Mesendoderm (in vitro differentiated cells): ENCODE measurements around the gene GALNTL6.

Experiments
- DNase-seq: peaks from one replicate; pipeline ENCODE4 v3.0.0; 2013
- H2AK5ac ChIP-seq: 2 replicates; pipeline ENCODE4 v1.6.1; 2013; ENCODE audit warnings: low read length, inconsistent platforms
- H2BK120ac ChIP-seq: 2 replicates; pipeline ENCODE4 v1.6.1; 2013; ENCODE audit warnings: low read depth, mild to moderate bottlenecking, low read length, moderate library complexity, mixed read lengths
- H2BK15ac ChIP-seq: replicated peaks from 2 replicates; pipeline ENCODE4 v1.6.1; 2013; ENCODE audit warnings: low read depth, mild to moderate bottlenecking, moderate library complexity
- H2BK5ac ChIP-seq: 2 replicates; pipeline ENCODE4 v1.6.1; 2013; ENCODE audit warnings: low read length, inconsistent platforms
- H3K18ac ChIP-seq: 2 replicates; pipeline ENCODE4 v1.6.1; 2013; ENCODE audit warnings: mild to moderate bottlenecking, low read length, mixed read lengths
- H3K23ac ChIP-seq: one replicate; pipeline ENCODE4 v1.6.1; 2013; ENCODE audit warnings: low read length
- H3K27ac ChIP-seq: 2 replicates; pipeline ENCODE4 v1.5.1; 2013; ENCODE audit warnings: low read depth, mild to moderate bottlenecking, inconsistent platforms, low read length, moderate library complexity
- H3K27me3 ChIP-seq: 2 replicates; pipeline ENCODE4 v1.6.1; 2013; ENCODE audit warnings: low read length, control low read depth, mild to moderate bottlenecking, inconsistent platforms; ENCODE audit not compliant: insufficient read depth, poor library complexity
- H3K36me3 ChIP-seq: 2 replicates; pipeline ENCODE4 v1.6.1; 2013; ENCODE audit warnings: low read length, inconsistent platforms; ENCODE audit not compliant: control insufficient read depth, insufficient read depth
- H3K4ac ChIP-seq: one replicate; pipeline ENCODE4 v1.6.1; 2013; ENCODE audit warnings: low read depth, mild to moderate bottlenecking, low read length, moderate library complexity
- H3K4me1 ChIP-seq: 2 replicates; pipeline ENCODE4 v1.6.1; 2013; ENCODE audit warnings: low read depth, low read length, inconsistent platforms; ENCODE audit not compliant: control insufficient read depth
- H3K4me2 ChIP-seq: 2 replicates; pipeline ENCODE4 v1.6.1; 2013; ENCODE audit warnings: low read length
- H3K4me3 ChIP-seq: 2 replicates; pipeline ENCODE4 v1.5.1; 2013; ENCODE audit warnings: mild to moderate bottlenecking, low read length
- H3K56ac ChIP-seq: one replicate; pipeline ENCODE4 v1.6.1; 2013; ENCODE audit warnings: low read length
- H3K79me1 ChIP-seq: 2 replicates; pipeline ENCODE4 v1.6.1; 2013; ENCODE audit warnings: low read length, inconsistent platforms
- H3K79me2 ChIP-seq: 2 replicates; pipeline ENCODE4 v1.6.1; 2013; ENCODE audit warnings: mild to moderate bottlenecking, low read length; ENCODE audit not compliant: control insufficient read depth, insufficient read depth
- H3K9ac ChIP-seq: 2 replicates; pipeline ENCODE4 v1.6.1; 2013; ENCODE audit warnings: low read length, inconsistent platforms
- H4K5ac ChIP-seq: one replicate; pipeline ENCODE4 v1.6.1; 2013; ENCODE audit warnings: low read length
- H4K8ac ChIP-seq: one replicate; pipeline ENCODE4 v1.6.1; 2013; ENCODE audit warnings: low read depth, mild to moderate bottlenecking, control low read depth, low read length, moderate library complexity
- WGBS: extraction: QIAGEN DNeasy Blood & Tissue Kit; methylation state at CpG from one replicate; pipeline ENCODE4 v1.1.7; 2013; ENCODE audit warnings: low lambda C conversion rate, missing lambda C conversion rate; ENCODE audit not compliant: insufficient coverage; ENCODE audit errors: extremely low coverage; 5-methylcytosine and 5-hydroxymethylcytosine counted together

Gene GALNTL6

DNA sequence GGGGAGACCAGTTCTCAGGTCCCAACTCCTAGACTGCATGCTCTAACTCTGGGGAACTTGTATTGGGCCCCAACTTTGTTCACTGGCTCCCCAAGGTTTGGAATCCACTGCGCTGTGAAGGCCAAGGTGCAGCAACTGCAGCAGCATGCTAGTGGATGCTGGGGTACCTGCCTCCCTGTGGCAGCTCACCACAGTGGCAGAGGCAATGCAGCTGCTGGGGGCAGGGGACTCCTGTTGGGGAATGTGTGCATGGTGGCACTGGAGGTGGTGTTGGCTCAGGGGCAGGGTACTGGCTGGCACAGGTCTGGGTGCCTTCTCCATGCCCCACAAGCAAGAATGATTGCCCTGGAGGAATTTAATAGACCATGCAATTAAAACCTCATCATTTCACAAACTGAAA lies 862.0 kb downstream of the GALNTL6 start:
- no CpG with 5 or more reads among the region's 1 CpG for WGBS

DNA sequence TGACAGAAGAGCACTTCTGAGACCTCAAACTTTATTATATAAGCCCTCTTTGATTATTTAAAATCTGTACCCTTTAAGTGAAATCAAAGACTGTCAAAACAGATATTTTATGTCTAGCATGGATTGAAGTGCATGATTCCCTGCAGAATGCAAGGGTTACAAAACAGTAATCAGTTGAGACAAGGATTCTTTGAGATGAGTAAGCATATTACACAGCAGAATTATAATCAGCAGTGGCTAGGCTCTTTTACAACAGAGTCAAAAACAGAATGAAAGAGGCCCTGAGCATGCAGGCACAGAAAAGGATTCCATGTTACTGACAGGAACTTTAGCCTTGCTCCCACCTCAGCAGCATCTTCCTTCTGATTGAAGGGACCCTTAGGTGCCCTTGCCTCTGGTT lies 867.5 kb downstream of the GALNTL6 start:
- Histone ChIP-seq H3K56ac (no peak overlapping the region), H3K23ac (no peak overlapping the region), H2BK15ac (no peak overlapping the region), H2BK5ac (no peak overlapping the region), H3K79me2 (no peaks in the 10 kb centered on the region), H2BK120ac (no peak overlapping the region), H3K36me3 (no peaks in the 10 kb centered on the region), H3K79me1 (no peaks in the 10 kb centered on the region), H3K18ac (no peak overlapping the region), H3K4ac (no peak overlapping the region), H3K9ac (no peak overlapping the region), H3K4me3 (no peak overlapping the region), H3K27me3 (no peaks in the 10 kb centered on the region), H2AK5ac (no peak overlapping the region), H3K4me2 (no peak overlapping the region), H4K8ac (no peak overlapping the region), H3K27ac (no peak overlapping the region), H3K4me1 (no peaks in the 10 kb centered on the region), H4K5ac (no peak overlapping the region)
- no peak for DNase-seq

More for the DNA sequence above, 862.0 kb downstream of the GALNTL6 start:
- Histone ChIP-seq H3K4me2 (no peak overlapping the region), H3K4me3 (no peak overlapping the region), H4K8ac (no peak overlapping the region), H3K79me2 (no peaks in the 10 kb centered on the region), H3K79me1 (no peaks in the 10 kb centered on the region), H2BK5ac (no peak overlapping the region), H4K5ac (no peak overlapping the region), H2AK5ac (no peak overlapping the region), H2BK15ac (no peak overlapping the region), H3K4me1 (no peaks in the 10 kb centered on the region), H3K27ac (no peak overlapping the region), H3K56ac (no peak overlapping the region), H3K4ac (no peak overlapping the region), H3K23ac (no peak overlapping the region), H3K9ac (no peak overlapping the region), H2BK120ac (no peak overlapping the region), H3K18ac (no peak overlapping the region), H3K27me3 (no peaks in the 10 kb centered on the region), H3K36me3 (no peaks in the 10 kb centered on the region)
- DNase-seq, result no peak

DNA sequence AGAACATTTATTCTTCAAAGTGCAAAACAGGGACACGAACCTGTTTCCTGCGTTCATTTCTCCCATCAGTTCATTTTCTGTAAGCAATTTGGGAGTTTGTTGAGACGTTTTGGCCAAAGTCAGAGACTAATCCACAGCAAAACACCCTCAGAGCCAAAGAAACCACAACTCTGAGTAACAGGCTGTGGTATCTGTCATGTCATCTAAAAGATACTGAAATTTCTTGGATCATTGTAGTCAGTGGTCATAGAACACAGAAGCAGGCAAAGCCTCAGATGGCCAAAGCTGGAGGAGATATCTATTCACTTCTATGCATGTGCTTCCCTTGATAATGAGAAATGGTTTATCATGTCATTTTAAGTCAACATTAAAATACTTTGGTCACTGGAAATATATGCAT lies 869.8 kb downstream of the GALNTL6 start:
- H3K9ac ChIP-seq, result no peak overlapping the region
- H3K4me3 ChIP-seq, result no peak overlapping the region
- no peak overlapping the region for H3K4ac ChIP-seq
- H4K8ac ChIP-seq, result no peak overlapping the region
- no peaks in the 10 kb centered on the region for H3K36me3 ChIP-seq
- no peak for DNase-seq
- no peak overlapping the region for H3K4me2 ChIP-seq
- H4K5ac ChIP-seq, result no peak overlapping the region
- no peak overlapping the region for H3K56ac ChIP-seq
- no peak overlapping the region for H3K27ac ChIP-seq
- H3K79me1 ChIP-seq, result no peaks in the 10 kb centered on the region
- WGBS, result no CpG with 5 or more reads among the region's 3 CpGs
- H2BK120ac ChIP-seq, result no peak overlapping the region
- no peak overlapping the region for H2BK15ac ChIP-seq
- H2BK5ac ChIP-seq, result no peak overlapping the region
- H3K4me1 ChIP-seq, result no peaks in the 10 kb centered on the region
- no peaks in the 10 kb centered on the region for H3K27me3 ChIP-seq
- H3K23ac ChIP-seq, result no peak overlapping the region
- no peaks in the 10 kb centered on the region for H3K79me2 ChIP-seq
- H3K18ac ChIP-seq, result no peak overlapping the region
- no peak overlapping the region for H2AK5ac ChIP-seq

DNA sequence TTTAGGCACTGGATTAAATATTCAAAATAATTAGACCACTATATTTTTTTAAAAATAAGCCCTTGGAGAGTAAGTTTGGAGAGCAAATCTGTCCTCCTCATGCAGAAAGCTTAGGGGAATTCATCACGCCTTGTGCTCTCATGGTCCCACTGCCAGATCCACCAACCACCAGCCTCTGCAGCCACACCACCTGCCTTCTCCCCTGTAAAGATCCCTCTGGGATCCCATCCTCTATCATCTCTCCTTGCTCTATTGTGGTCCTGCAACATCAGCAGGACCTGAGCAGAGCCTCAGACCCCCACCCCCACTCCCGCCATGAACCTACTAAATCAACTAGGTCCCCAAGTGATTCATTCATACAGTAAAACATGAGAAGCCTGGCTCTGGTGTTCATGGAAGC lies 872.8 kb downstream of the GALNTL6 start:
- no peak overlapping the region for H2AK5ac ChIP-seq
- H3K9ac ChIP-seq, result no peak overlapping the region
- no CpG with 5 or more reads among the region's 2 CpGs for WGBS
- H3K18ac ChIP-seq, result no peak overlapping the region
- H3K4me3 ChIP-seq, result no peak overlapping the region
- no peak overlapping the region for H3K23ac ChIP-seq
- H2BK5ac ChIP-seq, result no peak overlapping the region
- no peak for DNase-seq
- H4K5ac ChIP-seq, result no peak overlapping the region
- no peak overlapping the region for H3K56ac ChIP-seq
- H3K27ac ChIP-seq, result no peak overlapping the region
- H2BK15ac ChIP-seq, result no peak overlapping the region
- H3K79me1 ChIP-seq, result no peaks in the 10 kb centered on the region
- H3K27me3 ChIP-seq, result no peaks in the 10 kb centered on the region
- no peaks in the 10 kb centered on the region for H3K79me2 ChIP-seq
- no peaks in the 10 kb centered on the region for H3K36me3 ChIP-seq
- H4K8ac ChIP-seq, result no peak overlapping the region
- H3K4ac ChIP-seq, result no peak overlapping the region
- no peak overlapping the region for H2BK120ac ChIP-seq
- no peaks in the 10 kb centered on the region for H3K4me1 ChIP-seq
- H3K4me2 ChIP-seq, result no peak overlapping the region

DNA sequence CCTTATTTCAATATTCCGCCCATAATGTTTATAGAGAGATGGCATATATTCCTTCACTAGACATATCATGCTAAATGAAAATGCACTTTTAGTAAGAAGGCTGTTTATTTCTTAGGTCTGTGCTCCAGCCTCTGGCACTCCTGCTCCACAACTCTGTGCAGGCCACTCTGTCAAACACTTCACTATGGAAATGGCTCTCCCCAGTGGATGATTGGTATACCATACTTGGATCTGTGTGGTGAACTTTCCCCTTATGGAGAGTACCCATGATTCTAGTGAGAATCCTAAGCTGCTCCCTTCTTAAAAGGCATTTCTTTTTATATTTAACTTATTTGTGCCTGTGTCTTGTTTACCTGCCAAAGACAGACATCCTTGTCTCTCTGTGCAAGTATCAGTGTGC lies 875.3 kb downstream of the GALNTL6 start:
- no peak overlapping the region for H2BK120ac ChIP-seq
- DNase-seq, result peak; percentile 18

GRCh38 chr4:172691552-172691951 lies 878.3 kb downstream of the GALNTL6 start:
- Histone ChIP-seq H3K4me2 (no peak overlapping the region), H3K4me1 (no peaks in the 10 kb centered on the region), H3K18ac (no peak overlapping the region), H4K8ac (no peak overlapping the region), H2BK15ac (no peak overlapping the region), H3K9ac (no peak overlapping the region), H3K79me2 (no peaks in the 10 kb centered on the region), H2BK120ac (no peak overlapping the region), H3K36me3 (no peaks in the 10 kb centered on the region), H3K27ac (no peak overlapping the region), H2AK5ac (no peak overlapping the region), H4K5ac (no peak overlapping the region), H3K56ac (no peak overlapping the region), H3K4me3 (no peak overlapping the region), H3K27me3 (no peaks in the 10 kb centered on the region), H3K79me1 (no peaks in the 10 kb centered on the region), H2BK5ac (no peak overlapping the region), H3K4ac (no peak overlapping the region), H3K23ac (no peak overlapping the region)
- DNase-seq, result no peak

More for the DNA sequence above, 875.3 kb downstream of the GALNTL6 start:
- no peak overlapping the region for H4K8ac ChIP-seq
- H3K23ac ChIP-seq, result no peak overlapping the region
- no peak overlapping the region for H3K4me2 ChIP-seq
- no peaks in the 10 kb centered on the region for H3K27me3 ChIP-seq
- no peak overlapping the region for H4K5ac ChIP-seq
- H3K36me3 ChIP-seq, result no peaks in the 10 kb centered on the region
- whole genome bisulfite sequencing, result no CpG with 5 or more reads among the region's 1 CpG
- no peaks in the 10 kb centered on the region for H3K79me1 ChIP-seq
- no peak overlapping the region for H3K56ac ChIP-seq
- no peaks in the 10 kb centered on the region for H3K4me1 ChIP-seq
- H3K9ac ChIP-seq, result no peak overlapping the region
- H3K27ac ChIP-seq, result no peak overlapping the region
- no peak overlapping the region for H2AK5ac ChIP-seq
- H3K18ac ChIP-seq, result no peak overlapping the region
- no peak overlapping the region for H2BK5ac ChIP-seq
- no peak overlapping the region for H3K4ac ChIP-seq
- no peak overlapping the region for H3K4me3 ChIP-seq
- no peaks in the 10 kb centered on the region for H3K79me2 ChIP-seq
- H2BK15ac ChIP-seq, result no peak overlapping the region
